Astrocyte (in vitro differentiated cells and primary cell): ENCODE results near the gene POU6F1. TPM values are rescaled to one million over a fixed set of nuclear protein-coding genes. Genes with fewer than 3 reads are reported as not detected.

ENCODE experiments used
- DNase-seq: peaks from one replicate; pipeline ENCODE4 v3.0.0-alpha.2; 2010; ENCODE audit warnings: low read depth
- FAIRE-seq: peaks from 2 replicates; lab custom pipeline; 2011; peaks lifted over from hg19 to GRCh38; lab: Jason Lieb, UNC
- H2AFZ ChIP-seq: 2 replicates; pipeline ENCODE4 v1.6.0; 2012; ENCODE audit warnings: low read depth, low read length, inconsistent platforms
- H3K27ac ChIP-seq: 2 replicates; pipeline ENCODE4 v1.5.1; 2011; ENCODE audit warnings: low read depth, low read length, inconsistent platforms
- H3K27me3 ChIP-seq: 2 replicates; pipeline ENCODE4 v1.6.0; 2011; ENCODE audit warnings: low read length, inconsistent platforms; ENCODE audit not compliant: insufficient read depth
- H3K36me3 ChIP-seq: 2 replicates; pipeline ENCODE4 v1.5.1; 2011; ENCODE audit warnings: low read length, inconsistent platforms; ENCODE audit not compliant: insufficient read depth
- H3K4me1 ChIP-seq: 2 replicates; pipeline ENCODE4 v1.5.1; 2011; ENCODE audit warnings: low read length, inconsistent platforms; ENCODE audit not compliant: insufficient read depth
- H3K4me2 ChIP-seq: 2 replicates; pipeline ENCODE4 v1.6.0; 2012; ENCODE audit warnings: low read length, inconsistent platforms
- H3K4me3 ChIP-seq: 2 replicates; pipeline ENCODE4 v1.5.1; 2011; ENCODE audit warnings: low read depth, mild to moderate bottlenecking, low read length, inconsistent platforms; ENCODE audit not compliant: insufficient read depth
- H3K79me2 ChIP-seq: 2 replicates; pipeline ENCODE4 v1.6.0; 2012; ENCODE audit warnings: mild to moderate bottlenecking, low read length, inconsistent platforms; ENCODE audit not compliant: insufficient read depth
- H3K9ac ChIP-seq: 2 replicates; pipeline ENCODE4 v1.6.0; 2012; ENCODE audit warnings: mild to moderate bottlenecking, low read length, inconsistent platforms
- H3K9me3 ChIP-seq: 2 replicates; pipeline ENCODE4 v1.5.1; 2012; ENCODE audit warnings: low read depth, mild to moderate bottlenecking, low read length, inconsistent platforms; ENCODE audit not compliant: insufficient read depth
- H4K20me1 ChIP-seq: 2 replicates; pipeline ENCODE4 v1.6.0; 2012; ENCODE audit warnings: low read length, inconsistent platforms; ENCODE audit not compliant: insufficient read depth
- H3K27ac Mint-ChIP-seq: one replicate; pipeline ENCODE4 v1.8.0; 2021; ENCODE audit warnings: mild to moderate bottlenecking, mixed read lengths; ENCODE audit not compliant: unreplicated experiment
- H3K27me3 Mint-ChIP-seq: one replicate; pipeline ENCODE4 v1.8.0; 2021; ENCODE audit warnings: low read depth, mixed read lengths; ENCODE audit not compliant: unreplicated experiment
- H3K36me3 Mint-ChIP-seq: one replicate; pipeline ENCODE4 v1.8.0; 2021; ENCODE audit warnings: low read depth, mixed read lengths; ENCODE audit not compliant: unreplicated experiment
- H3K4me1 Mint-ChIP-seq: one replicate; pipeline ENCODE4 v1.8.0; 2021; ENCODE audit warnings: low read depth, mixed read lengths; ENCODE audit not compliant: unreplicated experiment
- H3K4me3 Mint-ChIP-seq: one replicate; pipeline ENCODE4 v1.8.0; 2021; ENCODE audit warnings: mild to moderate bottlenecking, moderate library complexity, mixed read lengths; ENCODE audit not compliant: unreplicated experiment
- H3K9me3 Mint-ChIP-seq: one replicate; pipeline ENCODE4 v1.8.0; 2021; ENCODE audit warnings: mild to moderate bottlenecking, mixed read lengths; ENCODE audit not compliant: unreplicated experiment
- CTCF ChIP-seq: IDR thresholded peaks from 2 replicates; pipeline ENCODE4 v1.5.1; 2011; ENCODE audit warnings: low read depth, mild to moderate bottlenecking, inconsistent platforms, low read length, moderate library complexity; ENCODE audit not compliant: insufficient read depth
- EZH2 ChIP-seq: IDR thresholded peaks from 2 replicates; pipeline ENCODE4 v1.6.1; 2012; ENCODE audit warnings: mild to moderate bottlenecking, low read length, inconsistent platforms; ENCODE audit not compliant: insufficient read depth
- total RNA-seq: library from RNA; stranded (reverse); gene quantifications from 2 replicates; pipeline ENCODE4 v1.2.1, GENCODE V29; 2021

POU6F1 gene
- total RNA-seq, 1 donor from 2014 or later: 3.6 TPM

- H3K4me3 ChIP-seq: no peak overlapping the region
- H3K27me3 ChIP-seq: no peaks in the 10 kb centered on the region
- Mint-ChIP-seq H3K36me3 (no peaks in the 10 kb centered on the region), H3K27ac (no peak overlapping the region), H3K27me3 (peaks cover 11% of the 10 kb centered on the region), H3K4me3 (no peak overlapping the region), H3K4me1 (no peaks in the 10 kb centered on the region), H3K9me3 (no peaks in the 10 kb centered on the region)
- H3K4me1 ChIP-seq: no peaks in the 10 kb centered on the region
- no peaks in the 10 kb centered on the region for H3K36me3 ChIP-seq
- no peak overlapping the region for H2AFZ ChIP-seq
- no peak overlapping the region for H3K4me2 ChIP-seq
- no peaks in the 10 kb centered on the region for H3K9me3 ChIP-seq
- FAIRE-seq (no peak), DNase-seq (no peak)
- TF ChIP-seq CTCF (no peak), EZH2 (no peak)
- H4K20me1 ChIP-seq: no peaks in the 10 kb centered on the region
- H3K27ac ChIP-seq: no peak overlapping the region
- no peak overlapping the region for H3K9ac ChIP-seq
- H3K79me2 ChIP-seq: no peaks in the 10 kb centered on the region
Observed at GRCh38 chr12:51192284-51192671, 25.6 kb downstream of the POU6F1 start.

- no peaks in the 10 kb centered on the region for H3K4me1 ChIP-seq
- no peak overlapping the region for H3K4me2 ChIP-seq
- DNase-seq (no peak), FAIRE-seq (no peak)
- H4K20me1 ChIP-seq: no peaks in the 10 kb centered on the region
- no peak overlapping the region for H3K9ac ChIP-seq
- H3K27ac ChIP-seq: no peak overlapping the region
- TF ChIP-seq EZH2 (no peak), CTCF (no peak)
- Mint-ChIP-seq H3K36me3 (no peaks in the 10 kb centered on the region), H3K4me3 (no peak overlapping the region), H3K27ac (no peak overlapping the region), H3K9me3 (no peaks in the 10 kb centered on the region), H3K4me1 (no peaks in the 10 kb centered on the region), H3K27me3 (peaks cover 11% of the 10 kb centered on the region)
- H3K36me3 ChIP-seq: no peaks in the 10 kb centered on the region
- H3K9me3 ChIP-seq: no peaks in the 10 kb centered on the region
- H3K4me3 ChIP-seq: no peak overlapping the region
- no peaks in the 10 kb centered on the region for H3K79me2 ChIP-seq
- H2AFZ ChIP-seq: no peak overlapping the region
- H3K27me3 ChIP-seq: no peaks in the 10 kb centered on the region
Observed at GRCh38 chr12:51191516-51192283, 26.2 kb downstream of the POU6F1 start.

- Histone ChIP-seq H2AFZ (no peak overlapping the region), H3K4me2 (no peak overlapping the region), H3K79me2 (no peaks in the 10 kb centered on the region), H3K9me3 (no peaks in the 10 kb centered on the region), H3K9ac (no peak overlapping the region), H3K27me3 (no peaks in the 10 kb centered on the region), H4K20me1 (no peaks in the 10 kb centered on the region), H3K4me1 (no peaks in the 10 kb centered on the region), H3K36me3 (no peaks in the 10 kb centered on the region), H3K27ac (no peak overlapping the region), H3K4me3 (no peak overlapping the region)
- no peak for DNase-seq
- Mint-ChIP-seq H3K36me3 (no peaks in the 10 kb centered on the region), H3K27ac (no peak overlapping the region), H3K27me3 (peaks cover 11% of the 10 kb centered on the region), H3K4me1 (no peaks in the 10 kb centered on the region), H3K4me3 (no peak overlapping the region), H3K9me3 (no peaks in the 10 kb centered on the region)
- no peak for FAIRE-seq
- TF ChIP-seq CTCF (no peak), EZH2 (no peak)
Observed at GRCh38 chr12:51190820-51191219, 27.0 kb downstream of the POU6F1 start.
